GM21786 (cell line): ENCODE measurements around the gene TNFRSF14.
"Not testable (repeated sequence)": the region's sequence is repeated elsewhere in the genome, so short reads cannot be mapped to it uniquely, and the experiment has no call there.

Source experiments
- ATAC-seq: cut with Tn5 transposase; IDR thresholded peaks from one replicate; pipeline ENCODE4 v1.9.1; 2021; ENCODE audit not compliant: unreplicated experiment

The TNFRSF14 gene

GRCh38 chr1:2538376-2538775 is 17.8 kb upstream of the TNFRSF14 start:
- ATAC-seq: no peak

- ATAC-seq: no peak
These were observed 17.3 kb upstream of the TNFRSF14 start for GRCh38 chr1:2538872-2539271.

- ATAC-seq: no peak
These were observed 16.8 kb upstream of the TNFRSF14 start for GRCh38 chr1:2539312-2539907.

- ATAC-seq: no peak
These were observed 15.2 kb upstream of the TNFRSF14 start for GRCh38 chr1:2540816-2541492.

- no peak for ATAC-seq
These were observed 14.4 kb upstream of the TNFRSF14 start for GRCh38 chr1:2541619-2542245.

GRCh38 chr1:2542246-2542915 is 13.8 kb upstream of the TNFRSF14 start:
- ATAC-seq: no peak

- ATAC-seq: no peak
These were observed 12.6 kb upstream of the TNFRSF14 start for GRCh38 chr1:2543543-2544092.

GRCh38 chr1:2544093-2544874 is 11.9 kb upstream of the TNFRSF14 start:
- ATAC-seq: no peak

GRCh38 chr1:2544875-2545640 is 11.1 kb upstream of the TNFRSF14 start:
- ATAC-seq: no peak

- ATAC-seq: peak; percentile 32
These were observed 10.2 kb upstream of the TNFRSF14 start for GRCh38 chr1:2545754-2546514.

GRCh38 chr1:2546515-2547209 is 9.5 kb upstream of the TNFRSF14 start:
- ATAC-seq: peak; percentile 31

- ATAC-seq: no peak
These were observed 8.7 kb upstream of the TNFRSF14 start for GRCh38 chr1:2547210-2548067.

- peak; percentile 19 for ATAC-seq
These were observed 8.0 kb upstream of the TNFRSF14 start for GRCh38 chr1:2548068-2548589.

GRCh38 chr1:2549367-2550029 is 6.7 kb upstream of the TNFRSF14 start:
- ATAC-seq: not testable (repeated sequence)

GRCh38 chr1:2550309-2550861 is 5.8 kb upstream of the TNFRSF14 start:
- ATAC-seq: not testable (repeated sequence)

GRCh38 chr1:2551544-2551943 is 4.6 kb upstream of the TNFRSF14 start:
- ATAC-seq: not testable (repeated sequence)

GRCh38 chr1:2552189-2552588 is 4.0 kb upstream of the TNFRSF14 start:
- no peak for ATAC-seq
